ENCODE measurements around the gene BACH1. TPM values are rescaled to one million over a fixed set of nuclear protein-coding genes. Genes with fewer than 3 reads are reported as not detected.

BACH1 gene
- total RNA-seq, 1 donor, result 112 TPM

GRCh38 chr21:29299916-29300806 lies 1.4 kb downstream of the BACH1 start:
- no peak for TF ChIP-seq CTCF (IDR thresholded peaks at IDR 0.05; ENCODE audit: insufficient read depth, low read depth, low read length)
- DNase-seq (ENCODE audit: low read depth), result peak; percentile 98
- peak overlapping the region; percentile 82 for H3K4me3 ChIP-seq (ENCODE audit: low read depth, low read length)

GRCh38 chr21:29300807-29301138 lies 2.1 kb downstream of the BACH1 start:
- DNase-seq (ENCODE audit: low read depth), result no peak
- peak overlapping the region; percentile 82 for H3K4me3 ChIP-seq (ENCODE audit: low read depth, low read length)
- TF ChIP-seq CTCF (IDR thresholded peaks at IDR 0.05; ENCODE audit: insufficient read depth, low read depth, low read length), result no peak

- no peak for TF ChIP-seq CTCF (IDR thresholded peaks at IDR 0.05; ENCODE audit: insufficient read depth, low read depth, low read length)
- peak overlapping the region; percentile 82 for H3K4me3 ChIP-seq (ENCODE audit: low read depth, low read length)
- DNase-seq (ENCODE audit: low read depth), result no peak
Observed at GRCh38 chr21:29301691-29302090, 3.0 kb downstream of the BACH1 start.

GRCh38 chr21:29302359-29302875 lies 3.7 kb downstream of the BACH1 start:
- peak overlapping the region; percentile 82 for H3K4me3 ChIP-seq (ENCODE audit: low read depth, low read length)
- DNase-seq (ENCODE audit: low read depth), result peak; percentile 45
- TF ChIP-seq CTCF (IDR thresholded peaks at IDR 0.05; ENCODE audit: insufficient read depth, low read depth, low read length), result no peak

GRCh38 chr21:29303288-29303687 lies 4.6 kb downstream of the BACH1 start:
- no peak overlapping the region for H3K4me3 ChIP-seq (ENCODE audit: low read depth, low read length)
- TF ChIP-seq CTCF (IDR thresholded peaks at IDR 0.05; ENCODE audit: insufficient read depth, low read depth, low read length), result no peak
- no peak for DNase-seq (ENCODE audit: low read depth)

- DNase-seq (ENCODE audit: low read depth), result no peak
- no peak for TF ChIP-seq CTCF (IDR thresholded peaks at IDR 0.05; ENCODE audit: insufficient read depth, low read depth, low read length)
- no peak overlapping the region for H3K4me3 ChIP-seq (ENCODE audit: low read depth, low read length)
Observed at GRCh38 chr21:29304597-29304996, 5.9 kb downstream of the BACH1 start.

Data from fibroblast of villous mesenchyme (primary cell).